ENCODE results near the gene SYCP2. TPM values are rescaled to one million over a fixed set of nuclear protein-coding genes. Genes with fewer than 3 reads are reported as not detected.

The SYCP2 gene
- total RNA-seq = 1 to 10 TPM; 1.9 to 8.5 (median 5.9) TPM

GRCh38 chr20:59933296-59933848 lies at the start of gene SYCP2:
SYCP2 (minus strand) TSS chr20:59933637; CDS start chr20:59922413, 11,224 bp downstream.
- Histone ChIP-seq H3K27me3 (no peaks in the 10 kb centered on the region), H3K27ac (peak within 1 kb of the TSS in 2 of 3 donors; percentile 41 to 74), H3K36me3 (no peaks in the 10 kb centered on the region), H3K4me1 (peaks cover 5 to 12% of the 10 kb centered on the region in 2 donors), H3K9me3 (no peaks in the 10 kb centered on the region), H3K4me3 (replicated peaks in 1 of 3) (peak within 1 kb of the TSS in 2 of 3 donors; percentile 49 to 55)
- peak; percentile 17 to 31 for DNase-seq
- TF ChIP-seq CTCF (IDR thresholded peaks at IDR 0.05) = no peak
- TF ChIP-seq POLR2A (IDR thresholded peaks at IDR 0.05) = no peak
- WGBS, 2 donors = 46 to 48% methylated on average over 14 to 37 of the region's 65 CpGs
- intact Hi-C loops (cut with DNase I) = no loop called here

DNA sequence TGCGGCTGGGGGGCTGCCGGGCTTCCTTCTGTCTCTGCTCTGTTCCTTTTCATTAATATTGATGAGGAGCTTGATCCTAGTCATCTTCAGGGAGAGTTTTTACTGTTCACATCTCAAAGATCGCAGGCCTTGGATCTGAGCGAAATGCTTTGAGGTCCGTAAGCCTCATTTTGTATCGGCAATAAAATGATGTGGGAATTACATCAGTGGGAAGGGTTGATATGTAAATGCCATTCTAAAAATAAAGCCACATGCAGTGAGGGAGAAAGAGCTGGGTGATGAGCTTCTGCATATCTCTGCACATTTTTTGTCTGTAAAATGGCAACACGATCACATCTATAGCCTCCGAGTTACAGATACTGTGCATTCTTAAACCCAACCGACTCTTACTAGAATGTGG lies 49.6 kb upstream of the SYCP2 start:
- DNase-seq = no peak
- intact Hi-C loops (cut with DNase I) = no loop called here
- Histone ChIP-seq H3K4me3 (replicated peaks in 1 of 3) (no peak overlapping the region), H3K27ac (no peak overlapping the region), H3K4me1 (no peaks in the 10 kb centered on the region), H3K27me3 (no peaks in the 10 kb centered on the region), H3K9me3 (no peaks in the 10 kb centered on the region), H3K36me3 (no peaks in the 10 kb centered on the region)
- WGBS, 2 donors = 89 to 91% methylated on average over 9 of the region's 9 CpGs
- no peak for TF ChIP-seq POLR2A (IDR thresholded peaks at IDR 0.05)
- TF ChIP-seq CTCF (IDR thresholded peaks at IDR 0.05) = no peak

DNA sequence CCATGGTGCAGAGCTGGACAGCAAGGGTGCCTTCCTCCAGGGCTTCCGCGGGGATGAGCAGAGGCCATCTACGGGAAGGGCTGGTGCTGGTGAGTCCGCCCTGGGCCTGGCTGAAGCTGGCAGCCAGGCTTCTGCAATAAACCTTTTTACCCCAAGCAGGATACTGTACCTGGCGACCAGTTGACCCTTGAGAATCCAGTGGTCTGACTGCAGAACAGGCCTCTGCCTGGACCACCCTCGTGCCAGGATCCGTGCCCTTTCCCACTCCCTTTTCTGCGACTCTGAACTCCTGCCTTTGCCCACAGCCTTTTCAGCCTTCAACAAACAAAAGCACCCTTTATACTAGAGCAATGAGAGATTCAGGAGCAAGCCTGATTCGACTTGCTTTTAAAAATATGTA lies 43.6 kb upstream of the SYCP2 start:
- Histone ChIP-seq H3K4me1 (no peaks in the 10 kb centered on the region), H3K27me3 (no peaks in the 10 kb centered on the region), H3K9me3 (no peaks in the 10 kb centered on the region), H3K36me3 (no peaks in the 10 kb centered on the region), H3K27ac (no peak overlapping the region), H3K4me3 (replicated peaks in 1 of 3) (no peak overlapping the region)
- no peak for DNase-seq
- TF ChIP-seq POLR2A (IDR thresholded peaks at IDR 0.05) = no peak
- no peak for TF ChIP-seq CTCF (IDR thresholded peaks at IDR 0.05)
- intact Hi-C loops (cut with DNase I) = no loop called here
- WGBS, 2 donors = 83 to 87% methylated on average over 9 of the region's 9 CpGs

- Histone ChIP-seq H3K27me3 (no peaks in the 10 kb centered on the region), H3K36me3 (no peaks in the 10 kb centered on the region), H3K9me3 (no peaks in the 10 kb centered on the region), H3K4me1 (no peaks in the 10 kb centered on the region), H3K4me3 (replicated peaks in 1 of 3) (no peak overlapping the region), H3K27ac (no peak overlapping the region)
- intact Hi-C loops (cut with DNase I) = no loop called here
- no peak for DNase-seq
- TF ChIP-seq POLR2A (IDR thresholded peaks at IDR 0.05) (no peak), CTCF (IDR thresholded peaks at IDR 0.05) (no peak)
- 73 to 84% methylated on average over 6 of the region's 6 CpGs for WGBS, 2 donors
Observed at GRCh38 chr20:59976156-59976782, 42.8 kb upstream of the SYCP2 start.

GRCh38 chr20:59972037-59972801 lies 38.8 kb upstream of the SYCP2 start:
- WGBS, 2 donors = 89 to 91% methylated on average over 12 of the region's 12 CpGs
- H3K27me3 ChIP-seq = no peaks in the 10 kb centered on the region
- H3K4me1 ChIP-seq = no peaks in the 10 kb centered on the region
- H3K9me3 ChIP-seq = no peaks in the 10 kb centered on the region
- intact Hi-C loops (cut with DNase I) = no loop called here
- TF ChIP-seq CTCF (IDR thresholded peaks at IDR 0.05) = no peak
- no peak for TF ChIP-seq POLR2A (IDR thresholded peaks at IDR 0.05)
- no peak for DNase-seq
- no peak overlapping the region for H3K27ac ChIP-seq
- H3K4me3 ChIP-seq (replicated peaks in 1 of 3) = no peak overlapping the region
- no peaks in the 10 kb centered on the region for H3K36me3 ChIP-seq
